Liver (tissue), 9 donors: ENCODE data around the gene DESI1. TPM values are rescaled to one million over a fixed set of nuclear protein-coding genes. Genes with fewer than 3 reads are reported as not detected.
"Not testable (repeated sequence)": the region's sequence is repeated elsewhere in the genome, so short reads cannot be mapped to it uniquely, and the experiment has no call there.

Source experiments
- DNase-seq: peaks from one replicate; pipeline ENCODE4 v3.0.0-alpha.2; 2017; ENCODE audit warnings: low spot score
- H3K27ac ChIP-seq, 2 donors: one replicate each; pipeline ENCODE4 v1.7.0; 2013; ENCODE audit warnings: inconsistent platforms in 2 of 2, low read length in 2 of 2, control low read depth in 1 of 2, low read depth in 1 of 2, mild to moderate bottlenecking in 1 of 2
- H3K27me3 ChIP-seq, 4 donors: one replicate each; pipeline versions ENCODE4 v1.6.1 to v1.7.0; 2013; ENCODE audit warnings: low read length in 3 of 4, inconsistent platforms in 1 of 4, mild to moderate bottlenecking in 1 of 4, moderate library complexity in 1 of 4; ENCODE audit not compliant: control insufficient read depth in 4 of 4, insufficient read depth in 4 of 4
- H3K36me3 ChIP-seq, 4 donors: one replicate each; pipeline versions ENCODE4 v1.6.1 to v1.7.0; 2013; ENCODE audit warnings: low read length in 3 of 4, mild to moderate bottlenecking in 3 of 4, low read depth in 1 of 4, moderate library complexity in 1 of 4; ENCODE audit not compliant: control insufficient read depth in 4 of 4, insufficient read depth in 3 of 4
- H3K4me1 ChIP-seq, 4 donors: one replicate each; pipeline versions ENCODE4 v1.6.1 to v1.7.0; 2013; ENCODE audit warnings: low read length in 3 of 4, mild to moderate bottlenecking in 3 of 4, moderate library complexity in 1 of 4; ENCODE audit not compliant: control insufficient read depth in 4 of 4, insufficient read depth in 4 of 4
- H3K4me3 ChIP-seq, 3 donors: one replicate each; pipeline versions ENCODE4 v1.6.1 to v1.7.0; 2013; ENCODE audit warnings: low read length in 3 of 3, control low read depth in 1 of 3, low read depth in 1 of 3, mild to moderate bottlenecking in 1 of 3
- H3K9ac ChIP-seq, 2 donors: one replicate each; pipeline ENCODE4 v1.7.0; 2013; ENCODE audit warnings: low read length in 2 of 2, mild to moderate bottlenecking in 2 of 2, moderate library complexity in 2 of 2, control low read depth in 1 of 2, low read depth in 1 of 2
- H3K9me3 ChIP-seq, 4 donors: one replicate each; pipeline versions ENCODE4 v1.6.1 to v1.7.0; 2013; ENCODE audit warnings: low read length in 3 of 4; ENCODE audit not compliant: control insufficient read depth in 4 of 4
- EGR1 ChIP-seq, 2 donors: IDR thresholded peaks; 2 replicates each; pipeline ENCODE4 v1.6.1; 2016 to 2018; ENCODE audit warnings: antibody characterized with exemption in 2 of 2, low read depth in 2 of 2
- GABPA ChIP-seq, 2 donors: IDR thresholded peaks in 1 of 2; conservative IDR thresholded peaks in 1 of 2; 2 replicates each; pipeline ENCODE4 v1.6.1; 2016; ENCODE audit warnings: antibody characterized with exemption in 2 of 2, mild to moderate bottlenecking in 1 of 2, moderate library complexity in 1 of 2
- HNF4A ChIP-seq, 2 donors: conservative IDR thresholded peaks; 2 replicates each; pipeline ENCODE4 v1.6.1; 2016; ENCODE audit warnings: antibody characterized with exemption in 2 of 2, mild to moderate bottlenecking in 2 of 2
- HNF4G ChIP-seq: IDR thresholded peaks from 2 replicates; pipeline ENCODE4 v1.6.1; 2016; ENCODE audit warnings: antibody characterized with exemption
- JUND ChIP-seq, 2 donors: IDR thresholded peaks; 2 replicates each; pipeline ENCODE4 v1.6.1; 2016; ENCODE audit warnings: antibody characterized with exemption in 2 of 2
- NR2F2 ChIP-seq: IDR thresholded peaks from 2 replicates; pipeline ENCODE4 v1.6.1; 2016; ENCODE audit warnings: antibody characterized with exemption
- RAD21 ChIP-seq, 2 donors: IDR thresholded peaks; 2 replicates each; pipeline ENCODE4 v1.6.1; 2016; ENCODE audit warnings: antibody characterized with exemption in 2 of 2, mild to moderate bottlenecking in 2 of 2
- RXRA ChIP-seq, 2 donors: IDR thresholded peaks; 2 replicates each; pipeline ENCODE4 v1.6.1; 2017 to 2018; ENCODE audit warnings: antibody characterized with exemption in 2 of 2, mild to moderate bottlenecking in 1 of 2
- SP1 ChIP-seq: IDR thresholded peaks from 2 replicates; pipeline ENCODE4 v1.6.1; 2018; ENCODE audit warnings: antibody characterized with exemption, mild to moderate bottlenecking
- TAF1 ChIP-seq: conservative IDR thresholded peaks from 2 replicates; pipeline ENCODE4 v1.6.1; 2016; ENCODE audit warnings: antibody characterized with exemption, mild to moderate bottlenecking
- YY1 ChIP-seq: IDR thresholded peaks from 2 replicates; pipeline ENCODE4 v1.6.1; 2016; ENCODE audit warnings: antibody characterized with exemption, mild to moderate bottlenecking
- WGBS: extraction: QIAGEN DNeasy Blood & Tissue Kit; methylation state at CpG from one replicate; pipeline ENCODE4 v1.1.7; 2013; 5-methylcytosine and 5-hydroxymethylcytosine counted together
- polyA plus RNA-seq, 2 donors: library from polyadenylated mRNA; stranded (reverse) in 1 of 2; unstranded in 1 of 2; fragments of 200-250 nt in 1 of 2; fragments of >200 nt in 1 of 2; fragmentation: Nextera tagmentation in 1 of 2; extraction: Ambion mirVana in 1 of 2; gene quantifications; one replicate each; pipeline versions ENCODE4 v1.2.1 to v1.2.3, GENCODE V29; 2013 to 2015
- total RNA-seq, 2 donors: library from RNA; depleted of rRNA; stranded (reverse); fragments of >200 nt; gene quantifications; one replicate each; pipeline ENCODE4 v1.2.3, GENCODE V29; 2014
- TF ChIP-seq, protein P1 (sequence below): IDR thresholded peaks from 2 replicates; pipeline ENCODE4 v1.6.1; 2016; ENCODE audit warnings: antibody characterized with exemption, mild to moderate bottlenecking
- TF ChIP-seq, protein P2 (sequence below): IDR thresholded peaks from 2 replicates; pipeline ENCODE4 v1.6.1; 2016; ENCODE audit warnings: antibody characterized with exemption
- TF ChIP-seq, protein P3 (sequence below): fragments of 150-350 bp; IDR thresholded peaks from 2 replicates; pipeline ENCODE4 v1.5.1; 2017; ENCODE audit warnings: improper control_type of control experiment, low read depth, low read length; ENCODE audit not compliant: missing input control
- TF ChIP-seq, protein P4 (sequence below): IDR thresholded peaks from 2 replicates; pipeline ENCODE4 v1.6.1; 2016; ENCODE audit warnings: antibody characterized with exemption
- TF ChIP-seq, protein P5 (sequence below): IDR thresholded peaks from 2 replicates; pipeline ENCODE4 v1.6.1; 2016; ENCODE audit warnings: antibody characterized with exemption
- donor health status: healthy.
- donor health status: healthy.
- donor health status: healthy.
- donor health status: healthy.
- donor health status: healthy.

Gene DESI1
- total and polyA plus RNA-seq, 4 donors, result 16.4 to 102 (median 40.6) TPM

DNA sequence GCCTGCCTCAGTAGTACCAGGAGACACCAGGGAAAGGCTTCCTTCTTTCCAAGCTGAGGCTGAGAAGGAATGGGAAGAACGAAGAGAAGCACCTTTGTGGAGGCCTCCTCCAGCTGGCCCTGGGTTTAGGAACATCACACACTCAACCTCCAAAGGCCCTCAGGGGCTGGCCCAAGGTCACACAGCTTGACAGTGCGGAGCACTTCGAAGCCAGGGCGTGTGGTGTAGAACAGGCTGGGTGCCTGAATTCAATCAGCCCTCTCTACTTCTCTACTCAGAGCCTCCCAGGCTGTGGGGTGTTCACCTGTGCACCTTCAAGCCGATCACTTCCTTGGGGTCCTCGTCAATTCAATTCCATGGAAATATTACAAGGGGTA, 60.8 kb downstream of the DESI1 start (continued):
- TF ChIP-seq, protein P1, sequence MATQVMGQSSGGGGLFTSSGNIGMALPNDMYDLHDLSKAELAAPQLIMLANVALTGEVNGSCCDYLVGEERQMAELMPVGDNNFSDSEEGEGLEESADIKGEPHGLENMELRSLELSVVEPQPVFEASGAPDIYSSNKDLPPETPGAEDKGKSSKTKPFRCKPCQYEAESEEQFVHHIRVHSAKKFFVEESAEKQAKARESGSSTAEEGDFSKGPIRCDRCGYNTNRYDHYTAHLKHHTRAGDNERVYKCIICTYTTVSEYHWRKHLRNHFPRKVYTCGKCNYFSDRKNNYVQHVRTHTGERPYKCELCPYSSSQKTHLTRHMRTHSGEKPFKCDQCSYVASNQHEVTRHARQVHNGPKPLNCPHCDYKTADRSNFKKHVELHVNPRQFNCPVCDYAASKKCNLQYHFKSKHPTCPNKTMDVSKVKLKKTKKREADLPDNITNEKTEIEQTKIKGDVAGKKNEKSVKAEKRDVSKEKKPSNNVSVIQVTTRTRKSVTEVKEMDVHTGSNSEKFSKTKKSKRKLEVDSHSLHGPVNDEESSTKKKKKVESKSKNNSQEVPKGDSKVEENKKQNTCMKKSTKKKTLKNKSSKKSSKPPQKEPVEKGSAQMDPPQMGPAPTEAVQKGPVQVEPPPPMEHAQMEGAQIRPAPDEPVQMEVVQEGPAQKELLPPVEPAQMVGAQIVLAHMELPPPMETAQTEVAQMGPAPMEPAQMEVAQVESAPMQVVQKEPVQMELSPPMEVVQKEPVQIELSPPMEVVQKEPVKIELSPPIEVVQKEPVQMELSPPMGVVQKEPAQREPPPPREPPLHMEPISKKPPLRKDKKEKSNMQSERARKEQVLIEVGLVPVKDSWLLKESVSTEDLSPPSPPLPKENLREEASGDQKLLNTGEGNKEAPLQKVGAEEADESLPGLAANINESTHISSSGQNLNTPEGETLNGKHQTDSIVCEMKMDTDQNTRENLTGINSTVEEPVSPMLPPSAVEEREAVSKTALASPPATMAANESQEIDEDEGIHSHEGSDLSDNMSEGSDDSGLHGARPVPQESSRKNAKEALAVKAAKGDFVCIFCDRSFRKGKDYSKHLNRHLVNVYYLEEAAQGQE, result no peak
- TF ChIP-seq, protein P2, sequence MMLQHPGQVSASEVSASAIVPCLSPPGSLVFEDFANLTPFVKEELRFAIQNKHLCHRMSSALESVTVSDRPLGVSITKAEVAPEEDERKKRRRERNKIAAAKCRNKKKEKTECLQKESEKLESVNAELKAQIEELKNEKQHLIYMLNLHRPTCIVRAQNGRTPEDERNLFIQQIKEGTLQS, result no peak

DNA sequence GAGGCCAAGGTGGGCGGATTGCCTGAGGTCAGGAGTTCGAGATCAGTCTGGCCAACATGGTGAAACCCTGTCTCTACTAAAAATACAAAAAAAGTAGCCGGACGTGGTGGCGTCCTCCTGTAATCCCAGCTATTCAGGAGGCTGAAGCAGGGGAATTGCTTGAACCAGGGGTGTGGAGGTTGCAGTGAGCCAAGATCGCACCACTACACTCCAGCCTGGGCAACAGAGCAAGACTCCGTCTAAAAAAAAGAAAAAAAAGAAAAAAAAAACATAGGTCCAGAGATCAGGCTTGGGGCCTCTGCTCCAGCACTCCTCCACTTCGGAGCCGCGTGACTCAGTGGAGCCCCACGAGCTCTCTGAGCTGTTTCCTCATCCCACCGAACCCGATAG, 62.6 kb downstream of the DESI1 start:
- peak overlapping the region in 1 of 2 donors; percentile 78 for H3K27ac ChIP-seq
- H3K4me1 ChIP-seq, H3K4me3 ChIP-seq, H3K9me3 ChIP-seq, H3K9ac ChIP-seq, H3K27me3 ChIP-seq, DNase-seq, H3K36me3 ChIP-seq: not testable (repeated sequence)
- WGBS, result 78% methylated on average over 13 of the region's 13 CpGs

DNA sequence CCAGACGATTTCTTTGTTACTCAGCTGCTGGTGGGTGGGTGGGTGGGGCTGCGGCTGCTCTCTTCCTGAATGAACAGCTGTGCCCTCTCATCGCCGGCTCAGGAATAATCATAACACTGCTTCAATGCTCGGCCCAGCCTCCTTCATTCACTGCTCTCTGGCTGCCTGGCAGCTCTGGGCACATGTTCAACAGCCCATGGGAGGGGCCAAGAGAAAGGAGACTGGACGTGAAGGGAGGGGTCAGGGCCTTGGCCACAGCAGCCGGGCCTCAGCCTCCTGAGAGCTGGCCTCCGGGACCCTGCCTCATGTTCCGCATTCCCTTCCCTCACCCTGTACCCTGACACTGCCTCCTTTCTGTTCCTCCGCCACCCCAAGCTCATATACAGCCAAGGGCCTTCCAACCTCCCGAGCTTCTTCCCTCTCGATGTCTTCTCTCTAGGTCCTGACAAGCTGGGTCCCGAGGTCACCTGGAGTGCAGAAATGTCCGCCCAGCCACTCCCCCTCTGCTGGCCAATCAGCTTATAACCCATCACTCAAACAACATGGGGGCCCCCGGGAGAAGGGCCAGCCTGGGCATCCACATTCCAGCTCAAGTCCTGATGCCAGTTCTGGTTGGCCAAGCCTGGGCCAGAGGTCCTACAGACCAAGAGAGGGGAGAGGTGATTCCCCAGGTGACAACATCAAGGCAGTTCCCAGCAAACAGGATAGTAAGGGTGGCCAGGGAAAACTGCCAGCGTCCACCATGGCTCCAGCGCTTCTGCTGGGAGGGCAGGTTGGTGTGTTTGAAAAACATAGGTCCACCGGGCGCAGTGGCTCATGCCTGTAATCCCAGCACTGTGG, 63.2 kb downstream of the DESI1 start:
- Histone ChIP-seq H3K9me3 (no peaks in the 10 kb centered on the region), H3K36me3 (no peaks in the 10 kb centered on the region)

More for the DNA sequence above, 63.2 kb downstream of the DESI1 start:
- 29% methylated on average over 19 of the region's 19 CpGs for WGBS
- Histone ChIP-seq H3K4me1 (peaks cover 2 to 7% (median 5%) of the 10 kb centered on the region in 4 donors), H3K4me3 (no peak overlapping the region), H3K27ac (peak overlapping the region in 1 of 2 donors; percentile 78), H3K27me3 (no peaks in the 10 kb centered on the region), H3K9ac (no peak overlapping the region)
- no peak for DNase-seq
- peak; percentile 74 for TF ChIP-seq NR2F2
- TF ChIP-seq RXRA (IDR thresholded peaks at IDR 0.05), result peak; percentile 65 to 86
- TF ChIP-seq TAF1, result no peak
- TF ChIP-seq YY1, result peak; percentile 94
- peak in 1 of 2 donors; percentile 11 for TF ChIP-seq GABPA (IDR thresholded peaks at IDR 0.05 in 1 of 2, conservative IDR thresholded peaks at IDR 0.05 in 1 of 2)
- TF ChIP-seq, protein P3, sequence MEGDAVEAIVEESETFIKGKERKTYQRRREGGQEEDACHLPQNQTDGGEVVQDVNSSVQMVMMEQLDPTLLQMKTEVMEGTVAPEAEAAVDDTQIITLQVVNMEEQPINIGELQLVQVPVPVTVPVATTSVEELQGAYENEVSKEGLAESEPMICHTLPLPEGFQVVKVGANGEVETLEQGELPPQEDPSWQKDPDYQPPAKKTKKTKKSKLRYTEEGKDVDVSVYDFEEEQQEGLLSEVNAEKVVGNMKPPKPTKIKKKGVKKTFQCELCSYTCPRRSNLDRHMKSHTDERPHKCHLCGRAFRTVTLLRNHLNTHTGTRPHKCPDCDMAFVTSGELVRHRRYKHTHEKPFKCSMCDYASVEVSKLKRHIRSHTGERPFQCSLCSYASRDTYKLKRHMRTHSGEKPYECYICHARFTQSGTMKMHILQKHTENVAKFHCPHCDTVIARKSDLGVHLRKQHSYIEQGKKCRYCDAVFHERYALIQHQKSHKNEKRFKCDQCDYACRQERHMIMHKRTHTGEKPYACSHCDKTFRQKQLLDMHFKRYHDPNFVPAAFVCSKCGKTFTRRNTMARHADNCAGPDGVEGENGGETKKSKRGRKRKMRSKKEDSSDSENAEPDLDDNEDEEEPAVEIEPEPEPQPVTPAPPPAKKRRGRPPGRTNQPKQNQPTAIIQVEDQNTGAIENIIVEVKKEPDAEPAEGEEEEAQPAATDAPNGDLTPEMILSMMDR, result no peak
- TF ChIP-seq SP1, result peak; percentile 85
- TF ChIP-seq, protein P1, result peak; percentile 28
- TF ChIP-seq, protein P4, sequence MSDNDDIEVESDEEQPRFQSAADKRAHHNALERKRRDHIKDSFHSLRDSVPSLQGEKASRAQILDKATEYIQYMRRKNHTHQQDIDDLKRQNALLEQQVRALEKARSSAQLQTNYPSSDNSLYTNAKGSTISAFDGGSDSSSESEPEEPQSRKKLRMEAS, result no peak
- no peak for TF ChIP-seq EGR1 (IDR thresholded peaks at IDR 0.05; ENCODE audit: low read depth in 2 of 2)
- TF ChIP-seq HNF4G, result no peak
- TF ChIP-seq JUND (IDR thresholded peaks at IDR 0.05), result peak in 1 of 2 donors; percentile 30
- no peak for TF ChIP-seq RAD21 (IDR thresholded peaks at IDR 0.05)
- TF ChIP-seq, protein P5, sequence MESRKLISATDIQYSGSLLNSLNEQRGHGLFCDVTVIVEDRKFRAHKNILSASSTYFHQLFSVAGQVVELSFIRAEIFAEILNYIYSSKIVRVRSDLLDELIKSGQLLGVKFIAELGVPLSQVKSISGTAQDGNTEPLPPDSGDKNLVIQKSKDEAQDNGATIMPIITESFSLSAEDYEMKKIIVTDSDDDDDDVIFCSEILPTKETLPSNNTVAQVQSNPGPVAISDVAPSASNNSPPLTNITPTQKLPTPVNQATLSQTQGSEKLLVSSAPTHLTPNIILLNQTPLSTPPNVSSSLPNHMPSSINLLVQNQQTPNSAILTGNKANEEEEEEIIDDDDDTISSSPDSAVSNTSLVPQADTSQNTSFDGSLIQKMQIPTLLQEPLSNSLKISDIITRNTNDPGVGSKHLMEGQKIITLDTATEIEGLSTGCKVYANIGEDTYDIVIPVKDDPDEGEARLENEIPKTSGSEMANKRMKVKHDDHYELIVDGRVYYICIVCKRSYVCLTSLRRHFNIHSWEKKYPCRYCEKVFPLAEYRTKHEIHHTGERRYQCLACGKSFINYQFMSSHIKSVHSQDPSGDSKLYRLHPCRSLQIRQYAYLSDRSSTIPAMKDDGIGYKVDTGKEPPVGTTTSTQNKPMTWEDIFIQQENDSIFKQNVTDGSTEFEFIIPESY, result peak; percentile 25
- peak; percentile 40 to 64 for TF ChIP-seq HNF4A (conservative IDR thresholded peaks at IDR 0.05)
